Measurements from ENCODE around the gene DCUN1D2.
"Not testable (repeated sequence)": the region's sequence is repeated elsewhere in the genome, so short reads cannot be mapped to it uniquely, and the experiment has no call there.

The DCUN1D2 gene

GRCh38 chr13:113491982-113492381, 1.5 kb upstream of the DCUN1D2 start:
- in situ Hi-C loops (cut with MboI; ENCODE audit: low sequenced_read_pairs): no loop called here

DNA sequence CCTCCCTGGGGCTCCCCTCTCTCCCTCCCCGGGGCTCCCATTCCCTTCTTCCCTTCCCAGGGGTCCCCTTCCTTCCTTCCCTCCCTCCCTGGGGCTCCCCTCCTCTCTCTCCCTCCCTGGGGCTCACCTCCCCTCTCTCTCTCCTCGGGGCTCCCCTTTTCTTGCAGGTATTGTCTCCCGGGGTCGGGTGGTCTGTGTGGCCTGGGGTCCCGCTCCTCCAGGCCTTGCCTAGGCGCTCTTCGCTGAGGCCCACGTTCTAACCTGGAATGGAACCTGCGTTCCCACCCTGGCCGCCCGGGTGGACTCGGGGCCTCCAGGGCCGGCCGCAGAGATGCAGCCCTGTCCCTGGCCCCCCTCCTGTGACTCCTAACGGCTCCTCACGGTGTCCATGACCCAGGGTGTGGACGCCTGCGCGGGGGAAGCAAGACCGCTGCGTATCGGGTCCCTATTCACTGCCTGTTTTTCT, 940 bp upstream of the DCUN1D2 start:
- in situ Hi-C loops (cut with MboI; ENCODE audit: low sequenced_read_pairs): no loop called here

DNA sequence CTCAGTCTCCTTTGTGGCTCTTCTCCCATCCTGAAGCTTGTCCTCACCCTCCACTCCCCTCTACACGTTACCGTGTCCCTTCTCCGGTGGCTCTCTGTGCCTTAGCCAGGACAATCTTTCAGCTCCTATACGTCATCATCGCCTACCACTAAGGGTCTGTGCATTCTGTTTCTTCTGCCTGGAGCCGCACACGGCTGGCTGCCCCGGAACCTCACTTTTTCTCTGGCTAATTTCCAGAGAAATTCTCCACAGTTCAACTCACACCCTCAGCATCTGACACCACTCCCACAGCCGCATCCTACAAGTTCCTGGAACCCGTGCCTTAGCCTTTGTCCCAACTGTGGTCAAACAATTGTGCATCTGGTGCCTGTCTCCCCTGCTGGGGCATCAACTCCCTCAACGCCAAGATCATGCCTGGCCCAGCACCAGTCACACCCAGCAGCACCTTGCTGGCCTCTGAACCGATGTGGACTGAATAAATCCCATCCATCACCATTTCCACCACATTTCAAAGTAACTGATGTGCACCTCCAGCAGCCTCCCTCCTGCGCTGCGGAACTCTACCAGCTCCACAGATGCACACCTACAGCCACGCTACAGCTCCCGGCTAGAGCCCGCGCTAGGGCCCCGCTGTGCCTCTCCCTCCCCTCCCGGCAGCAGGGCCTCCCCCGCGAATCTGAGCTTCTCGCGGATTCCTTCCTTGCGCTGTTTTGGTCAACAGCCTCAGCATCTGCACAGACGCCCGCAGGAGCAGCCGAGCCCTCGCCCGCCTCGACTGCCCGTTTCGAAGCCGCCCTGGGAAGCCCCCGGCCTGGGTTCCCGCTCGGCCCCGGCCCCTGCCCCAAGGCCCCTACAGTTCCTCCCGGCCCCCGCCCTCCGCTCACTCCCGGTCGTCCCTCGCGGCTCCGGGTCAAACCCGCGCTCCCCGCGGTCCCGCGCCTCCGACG, 689 bp downstream of the DCUN1D2 start:
- in situ Hi-C loops (cut with MboI; ENCODE audit: low sequenced_read_pairs): no loop called here

DNA sequence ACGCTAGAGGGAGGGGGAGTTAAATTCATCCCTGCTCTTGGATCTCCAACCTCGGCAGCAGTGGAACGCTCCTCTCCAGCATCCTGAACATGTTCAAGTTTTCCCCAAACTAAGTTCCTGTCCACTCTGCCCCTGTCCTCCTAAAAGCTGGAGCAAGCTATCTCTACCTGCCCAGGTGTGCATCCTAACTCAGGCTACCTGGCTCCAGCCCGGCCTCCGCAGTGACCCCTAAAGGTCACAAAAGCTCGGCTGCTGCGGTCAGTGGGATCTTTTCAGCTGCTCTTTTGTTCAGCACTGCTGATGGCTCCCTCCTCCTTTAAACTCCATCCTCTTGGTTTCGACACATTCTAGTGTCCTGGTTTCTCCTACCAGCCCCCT, 1.4 kb downstream of the DCUN1D2 start:
- in situ Hi-C loops (cut with MboI; ENCODE audit: low sequenced_read_pairs): no loop called here

DNA sequence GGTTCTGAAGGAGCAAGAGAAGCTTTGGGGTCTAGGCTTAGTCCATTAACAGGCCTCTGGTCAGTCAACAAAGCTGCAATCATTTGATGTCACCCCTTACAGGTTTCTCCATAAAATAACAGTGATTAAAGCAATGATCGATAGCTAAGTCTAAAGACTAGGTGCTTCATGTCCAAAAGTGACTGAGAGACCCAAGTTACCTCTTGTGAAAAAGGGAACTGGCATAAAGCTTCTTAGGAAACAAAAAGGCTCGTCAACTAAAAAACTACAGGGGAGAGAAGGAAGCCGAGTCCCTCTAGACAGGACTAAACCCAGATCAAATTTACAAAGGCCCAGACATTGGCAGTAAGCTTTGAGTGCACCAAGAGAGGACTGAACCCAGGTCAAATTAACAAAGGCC, 2.2 kb downstream of the DCUN1D2 start:
- in situ Hi-C loops (cut with MboI; ENCODE audit: low sequenced_read_pairs): no loop called here

- in situ Hi-C loops (cut with MboI; ENCODE audit: low sequenced_read_pairs): no loop called here
Measured at GRCh38 chr13:113486698-113487097, 3.8 kb downstream of the DCUN1D2 start.

DNA sequence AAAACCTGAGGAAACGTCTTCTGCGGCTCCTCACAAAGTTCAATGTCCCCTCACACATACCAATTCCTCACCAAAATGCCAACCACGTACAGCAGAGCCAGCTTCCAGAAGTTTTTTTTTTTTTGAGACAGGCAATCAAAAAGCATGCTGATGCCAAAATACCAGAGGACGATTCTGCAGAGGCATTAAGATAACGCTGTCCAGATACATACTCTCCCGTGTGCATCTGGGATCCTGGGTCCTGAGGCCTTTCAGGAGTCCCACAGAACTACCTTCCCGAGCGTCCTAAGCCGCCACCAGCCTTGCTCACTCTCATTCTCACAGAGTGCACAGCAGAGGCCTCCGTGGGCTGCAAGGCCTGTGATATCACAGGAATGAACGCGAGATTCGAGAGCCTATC, 5.0 kb downstream of the DCUN1D2 start:
- in situ Hi-C loops (cut with MboI; ENCODE audit: low sequenced_read_pairs): no loop called here

- in situ Hi-C loops (cut with MboI; ENCODE audit: low sequenced_read_pairs): no loop called here
Measured at GRCh38 chr13:113483504-113484293, 6.8 kb downstream of the DCUN1D2 start.

- in situ Hi-C loops (cut with MboI; ENCODE audit: low sequenced_read_pairs): no loop called here
Measured at GRCh38 chr13:113483081-113483480, 7.4 kb downstream of the DCUN1D2 start.

DNA sequence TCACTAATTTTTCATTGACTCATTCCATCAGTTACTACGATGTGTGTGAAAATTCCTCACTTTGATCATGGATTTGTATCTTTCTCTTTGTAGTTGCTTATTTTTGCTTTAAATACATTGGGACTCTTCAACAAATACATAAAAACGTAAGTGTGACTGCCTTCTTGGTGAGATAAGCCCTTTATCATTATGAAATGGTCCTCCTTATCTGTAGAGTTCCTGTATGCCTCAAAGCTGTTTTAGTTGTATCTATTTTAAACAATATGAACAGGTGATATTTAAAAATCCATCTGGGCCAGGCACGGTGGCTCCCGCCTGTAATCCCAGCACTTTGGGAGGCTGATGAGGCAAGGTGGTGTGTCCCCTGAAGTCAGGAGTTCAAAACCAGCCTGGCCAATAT, 11.3 kb downstream of the DCUN1D2 start:
- in situ Hi-C loops (cut with MboI; ENCODE audit: low sequenced_read_pairs): no loop called here

DNA sequence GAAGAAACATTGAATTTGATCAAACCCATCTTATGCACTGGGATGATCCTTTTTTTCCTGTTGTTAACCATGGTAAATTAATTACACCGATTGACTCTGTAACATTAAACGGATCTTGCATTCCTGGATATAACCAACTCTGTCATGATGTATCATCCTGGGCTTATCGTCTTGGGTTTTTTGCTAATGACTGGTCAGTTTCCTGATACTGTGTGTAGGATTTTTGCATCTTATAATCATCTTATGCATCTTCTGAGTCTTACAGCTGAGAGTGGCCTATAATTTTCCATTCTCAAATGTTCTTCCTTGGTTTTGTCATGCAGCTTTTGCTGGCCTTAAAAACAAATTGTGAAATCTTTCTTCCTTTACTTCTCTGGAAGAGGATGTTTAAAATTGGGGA, 12.8 kb downstream of the DCUN1D2 start:
- in situ Hi-C loops (cut with MboI; ENCODE audit: low sequenced_read_pairs): no loop called here

DNA sequence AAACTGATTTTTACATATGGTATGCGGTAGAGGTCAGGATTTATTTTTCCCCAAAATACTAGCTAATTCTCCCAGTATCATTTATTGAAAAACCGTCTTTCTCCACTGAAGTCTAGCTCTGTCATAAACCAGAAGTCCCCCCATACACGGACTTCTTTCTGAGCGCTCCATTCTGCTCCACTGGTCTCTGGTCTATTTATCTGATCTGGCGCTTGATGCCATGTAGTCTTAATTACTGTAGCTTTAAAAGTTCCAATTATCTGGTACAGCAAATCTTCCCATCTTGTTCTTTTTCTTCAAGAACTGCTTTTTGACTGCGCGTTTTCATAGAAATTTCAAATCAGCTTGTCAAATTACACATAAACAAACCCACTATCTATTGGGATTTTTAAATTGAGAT, 13.7 kb downstream of the DCUN1D2 start:
- in situ Hi-C loops (cut with MboI; ENCODE audit: low sequenced_read_pairs): no loop called here

- in situ Hi-C loops (cut with MboI; ENCODE audit: low sequenced_read_pairs): no loop called here
Measured at GRCh38 chr13:113475911-113476310, 14.6 kb downstream of the DCUN1D2 start.

- in situ Hi-C loops (cut with MboI; ENCODE audit: low sequenced_read_pairs): no loop called here
Measured at GRCh38 chr13:113475280-113475679, 15.2 kb downstream of the DCUN1D2 start.

GRCh38 chr13:113474179-113474578, 16.3 kb downstream of the DCUN1D2 start:
- in situ Hi-C loops (cut with MboI; ENCODE audit: low sequenced_read_pairs): no loop called here

DNA sequence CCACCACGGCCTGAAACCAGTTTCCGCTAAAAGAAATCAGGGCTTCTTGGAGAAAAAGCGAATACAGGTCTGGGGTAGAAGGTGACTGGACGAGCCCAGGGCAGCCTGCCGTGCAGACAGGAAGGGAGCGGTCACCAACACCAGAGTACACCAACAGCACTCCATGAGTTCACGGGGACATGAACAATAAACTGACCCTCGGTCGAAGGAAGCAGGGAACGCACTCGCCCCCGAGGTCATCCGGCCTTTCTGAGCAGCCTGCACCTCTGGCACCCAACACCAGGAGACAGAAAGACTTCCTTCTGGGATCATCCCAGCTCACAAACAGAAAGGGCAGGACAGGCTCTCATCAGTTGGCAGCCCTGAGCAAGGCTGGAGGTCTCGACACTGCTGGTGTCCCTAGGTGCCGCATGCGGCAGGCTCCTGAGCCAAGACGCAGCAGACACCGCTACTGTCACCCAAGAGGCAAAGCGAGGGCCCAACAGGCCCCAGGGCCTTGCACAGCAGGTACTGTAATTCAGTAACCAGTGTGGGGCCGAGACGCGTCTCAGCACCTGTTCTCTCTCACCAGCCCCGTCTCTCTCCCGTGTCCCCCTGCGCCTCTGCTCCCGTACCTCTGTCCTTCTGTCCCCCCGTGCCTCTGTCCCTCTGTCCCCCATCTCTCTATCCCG, 18.0 kb downstream of the DCUN1D2 start:
- in situ Hi-C loops (cut with MboI; ENCODE audit: low sequenced_read_pairs): no loop called here

DNA sequence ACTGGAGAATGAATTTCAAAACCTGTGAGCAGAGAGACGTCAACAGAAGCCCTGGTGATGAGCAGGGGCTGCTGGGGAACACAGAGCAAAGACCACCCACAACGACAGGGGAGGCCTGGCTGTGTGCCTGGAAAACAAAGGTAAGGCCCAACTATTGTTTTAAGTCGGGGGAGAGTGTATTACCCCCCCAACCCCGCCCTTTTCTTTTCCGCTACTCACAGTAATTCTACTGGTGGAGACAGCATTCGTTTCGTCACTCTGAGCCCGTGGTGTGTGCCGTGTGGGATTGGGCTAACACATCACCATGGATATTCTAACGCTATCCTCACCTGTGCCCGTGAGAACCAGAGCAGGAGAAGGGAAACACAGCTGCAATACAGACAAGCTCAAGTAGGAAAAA, 18.7 kb downstream of the DCUN1D2 start:
- in situ Hi-C loops (cut with MboI; ENCODE audit: low sequenced_read_pairs): no loop called here

GRCh38 chr13:113470635-113471163, 19.8 kb downstream of the DCUN1D2 start:
- in situ Hi-C loops (cut with MboI; ENCODE audit: low sequenced_read_pairs): not testable (repeated sequence)

DNA sequence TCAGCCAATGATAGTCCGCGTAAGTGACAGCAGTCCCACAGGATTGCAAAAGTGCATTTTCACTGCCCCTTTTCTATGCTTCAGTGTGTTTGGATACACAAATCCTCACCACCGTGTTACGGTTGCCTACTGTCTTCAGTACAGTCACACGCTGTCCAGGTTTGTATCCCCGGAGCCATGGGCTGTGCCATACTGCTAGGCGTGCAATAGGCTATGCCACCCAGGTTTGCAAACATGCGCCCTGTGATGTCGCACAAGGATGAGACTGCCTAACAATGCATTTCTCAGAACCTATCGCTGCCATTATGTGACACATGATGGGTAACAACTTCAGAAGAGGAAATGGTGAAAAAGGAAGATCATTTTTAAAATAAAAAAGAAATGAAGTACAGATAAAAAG, 20.4 kb downstream of the DCUN1D2 start:
- in situ Hi-C loops (cut with MboI; ENCODE audit: low sequenced_read_pairs): no loop called here

DNA sequence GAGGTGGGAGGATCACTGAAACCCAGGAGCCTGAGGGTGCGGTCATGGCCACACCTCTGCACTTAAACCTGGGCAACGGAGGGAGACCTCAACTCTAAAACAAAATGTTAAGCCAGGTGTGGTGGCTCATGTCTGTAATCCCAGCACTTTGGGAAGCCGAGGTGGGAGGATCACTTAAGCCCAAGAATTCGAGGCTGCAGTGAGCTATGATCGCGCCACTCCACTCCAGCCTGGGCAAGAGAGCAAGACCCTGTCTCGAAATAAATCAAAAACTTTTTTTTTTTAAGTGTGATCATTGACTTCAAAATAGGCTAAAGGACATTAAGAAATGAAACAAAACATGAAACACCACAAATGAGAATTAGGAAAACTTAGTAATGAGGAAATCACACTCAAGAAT, 20.9 kb downstream of the DCUN1D2 start:
- in situ Hi-C loops (cut with MboI; ENCODE audit: low sequenced_read_pairs): no loop called here

Data from HL-60/S4 treated with retinoic acid at 250 ng/mL for 4 days and 3 days (cell line).